ENCODE measurements around the gene SYNPR. TPM values are rescaled to one million over a fixed set of nuclear protein-coding genes. Genes with fewer than 3 reads are reported as not detected.

Gene SYNPR
- polyA plus RNA-seq, 3 donors = not detected

- H3K9me3 Mint-ChIP-seq = peaks cover 0 to 6% (median 0%) of the 10 kb centered on the region in 7 donors
- H3K36me3 Mint-ChIP-seq = no peaks in the 10 kb centered on the region
- no peak for DNase-seq
- Histone ChIP-seq H3K9ac (ENCODE audit: insufficient read depth, low read length, poor library complexity, severe bottlenecking) (no peak overlapping the region), H4K20me1 (ENCODE audit: insufficient read depth, low read length) (no peaks in the 10 kb centered on the region), H3K27me3 (ENCODE audit: control insufficient read depth in 2 of 2, insufficient read depth in 2 of 2, low read length in 2 of 2) (no peaks in the 10 kb centered on the region), H3K9me3 (replicated peaks in 1 of 2; ENCODE audit: control insufficient read depth in 1 of 2, insufficient read depth in 1 of 2, low read length in 2 of 2) (no peaks in the 10 kb centered on the region), H3K4me1 (ENCODE audit: control insufficient read depth in 1 of 2, insufficient read depth in 2 of 2, low read length in 2 of 2) (no peaks in the 10 kb centered on the region), H3K79me2 (ENCODE audit: insufficient read depth, low read length) (no peaks in the 10 kb centered on the region), H3K27ac (ENCODE audit: low read depth in 1 of 2, low read length in 2 of 2) (no peak overlapping the region), H2AFZ (ENCODE audit: insufficient read depth, low read depth, low read length, poor library complexity, severe bottlenecking) (no peak overlapping the region), H3K4me2 (replicated peaks; ENCODE audit: extremely low read depth, low read length, poor library complexity, severe bottlenecking) (no peak overlapping the region), H3K36me3 (replicated peaks in 1 of 2; ENCODE audit: control insufficient read depth in 1 of 2, insufficient read depth in 2 of 2, low read length in 2 of 2) (no peaks in the 10 kb centered on the region), H3K4me3 (replicated peaks in 1 of 3; ENCODE audit: low read depth in 2 of 3, low read length in 3 of 3) (no peak overlapping the region)
- intact Hi-C loops (cut with micrococcal nuclease) = no loop called here
- peaks cover 0 to 2% (median 0%) of the 10 kb centered on the region in 3 donors for H3K27me3 Mint-ChIP-seq (ENCODE audit: low read depth in 3 of 3)
- TF ChIP-seq CTCF (IDR thresholded peaks at IDR 0.05) = no peak
- no peak overlapping the region for H3K4me3 Mint-ChIP-seq
- 80% methylated on average over 2 of the region's 12 CpGs for WGBS (ENCODE audit: insufficient coverage)
- no peak overlapping the region for H3K27ac Mint-ChIP-seq
- H3K4me1 Mint-ChIP-seq = no peaks in the 10 kb centered on the region
Observed at GRCh38 chr3:63264716-63265115, 13.4 kb upstream of the SYNPR start.

DNA sequence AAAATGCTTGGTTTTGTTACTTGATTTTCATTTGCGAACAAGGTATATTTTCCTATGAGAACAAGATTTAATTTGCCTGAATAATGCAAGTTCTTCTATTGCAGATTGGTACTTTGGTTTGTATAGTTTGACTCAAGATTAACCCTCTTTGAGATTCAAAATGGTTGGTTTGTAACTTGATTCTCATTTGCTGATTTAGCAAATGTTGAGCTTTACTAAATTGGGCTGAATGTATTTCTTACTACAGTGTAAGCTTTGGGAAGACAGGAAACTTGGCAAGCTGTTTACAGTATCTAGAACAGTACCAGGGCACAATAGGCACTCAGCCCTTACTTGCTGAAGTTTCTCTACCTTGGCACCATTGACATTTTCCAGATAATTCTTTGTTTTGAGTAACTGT lies 3.7 kb upstream of the SYNPR start:
- no peak overlapping the region for H3K27ac Mint-ChIP-seq
- Histone ChIP-seq H3K4me2 (replicated peaks; ENCODE audit: extremely low read depth, low read length, poor library complexity, severe bottlenecking) (no peak overlapping the region), H3K9ac (ENCODE audit: insufficient read depth, low read length, poor library complexity, severe bottlenecking) (no peak overlapping the region), H3K9me3 (replicated peaks in 1 of 2; ENCODE audit: control insufficient read depth in 1 of 2, insufficient read depth in 1 of 2, low read length in 2 of 2) (peaks cover 0 to 5% of the 10 kb centered on the region in 2 donors), H3K4me1 (ENCODE audit: control insufficient read depth in 1 of 2, insufficient read depth in 2 of 2, low read length in 2 of 2) (no peaks in the 10 kb centered on the region), H4K20me1 (ENCODE audit: insufficient read depth, low read length) (no peaks in the 10 kb centered on the region), H3K79me2 (ENCODE audit: insufficient read depth, low read length) (no peaks in the 10 kb centered on the region), H3K27ac (ENCODE audit: low read depth in 1 of 2, low read length in 2 of 2) (no peak overlapping the region), H3K36me3 (replicated peaks in 1 of 2; ENCODE audit: control insufficient read depth in 1 of 2, insufficient read depth in 2 of 2, low read length in 2 of 2) (no peaks in the 10 kb centered on the region), H2AFZ (ENCODE audit: insufficient read depth, low read depth, low read length, poor library complexity, severe bottlenecking) (no peak overlapping the region), H3K4me3 (replicated peaks in 1 of 3; ENCODE audit: low read depth in 2 of 3, low read length in 3 of 3) (no peak overlapping the region), H3K27me3 (ENCODE audit: control insufficient read depth in 2 of 2, insufficient read depth in 2 of 2, low read length in 2 of 2) (peaks cover 5 to 21% of the 10 kb centered on the region in 2 donors)
- H3K4me1 Mint-ChIP-seq = no peaks in the 10 kb centered on the region
- no peaks in the 10 kb centered on the region for H3K36me3 Mint-ChIP-seq
- H3K4me3 Mint-ChIP-seq = no peak overlapping the region
- H3K9me3 Mint-ChIP-seq = peaks cover 0 to 7% (median 3%) of the 10 kb centered on the region in 7 donors
- no peak for TF ChIP-seq CTCF (IDR thresholded peaks at IDR 0.05)
- H3K27me3 Mint-ChIP-seq (ENCODE audit: low read depth in 3 of 3) = peaks cover 16 to 27% (median 20%) of the 10 kb centered on the region in 3 donors
- no peak for DNase-seq
- intact Hi-C loops (cut with micrococcal nuclease) = no loop called here
- 86% methylated on average over 1 of the region's 1 CpG for WGBS (ENCODE audit: insufficient coverage)
